ENCODE measurements around the gene ADAMTS17.

DNA sequence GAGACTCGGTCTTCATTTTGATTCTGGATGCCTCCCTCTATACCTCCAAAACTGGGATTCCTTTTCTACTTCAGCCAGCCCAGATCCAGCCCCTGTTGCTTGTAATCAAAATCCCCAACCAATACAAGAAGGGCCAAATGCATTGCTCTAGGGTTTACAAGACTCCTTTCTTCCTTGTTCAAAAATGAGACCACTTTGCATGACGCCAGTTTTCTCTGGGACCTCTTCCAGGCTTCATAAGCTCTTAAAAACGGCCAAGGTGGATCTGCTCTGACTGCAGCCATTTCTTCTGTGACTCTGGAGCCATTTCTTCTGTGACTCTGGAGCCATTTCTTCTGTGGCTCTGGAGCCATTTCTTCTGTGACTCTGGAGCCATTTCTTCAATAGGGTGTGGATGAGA is 71.9 kb downstream of the ADAMTS17 start:
- TF ChIP-seq CTCF (IDR thresholded peaks at IDR 0.05; ENCODE audit: low read depth, low read length, poor library complexity, severe bottlenecking) (no peak), EZH2phosphoT487 (IDR thresholded peaks at IDR 0.05; ENCODE audit: borderline replicate concordance, low read length) (no peak)

Measured in DOHH2 (cell line).